ENCODE measurements around the gene RXFP4.
A peak's percentile ranks its signal among the peaks of the same experiment; 100 is the strongest.
"Not testable (repeated sequence)": the region's sequence is repeated elsewhere in the genome, so short reads cannot be mapped to it uniquely, and the experiment has no call there.

RXFP4 gene

GRCh38 chr1:155940993-155941844 lies at the start of gene RXFP4:
TSS of gene RXFP4 (plus strand) at chr1:155941638. CDS start at chr1:155941710, 72 bp downstream.
- no peak for DNase-seq

GRCh38 chr1:155892796-155893195 lies 48.6 kb upstream of the RXFP4 start:
- no peak for DNase-seq

GRCh38 chr1:155893389-155894142 lies 47.9 kb upstream of the RXFP4 start:
- DNase-seq: peak; percentile 5

GRCh38 chr1:155895617-155896016 lies 45.8 kb upstream of the RXFP4 start:
- not testable (repeated sequence) for DNase-seq

GRCh38 chr1:155896476-155896875 lies 45.0 kb upstream of the RXFP4 start:
- not testable (repeated sequence) for DNase-seq

- DNase-seq: no peak
Measured at GRCh38 chr1:155897746-155898145, 43.7 kb upstream of the RXFP4 start.

- no peak for DNase-seq
Measured at GRCh38 chr1:155898888-155899287, 42.5 kb upstream of the RXFP4 start.

GRCh38 chr1:155899683-155900082 lies 41.8 kb upstream of the RXFP4 start:
- no peak for DNase-seq

GRCh38 chr1:155900161-155900560 lies 41.3 kb upstream of the RXFP4 start:
- no peak for DNase-seq

GRCh38 chr1:155904261-155904660 lies 37.2 kb upstream of the RXFP4 start:
- no peak for DNase-seq

GRCh38 chr1:155909894-155910293 lies 31.5 kb upstream of the RXFP4 start:
- DNase-seq: no peak

- no peak for DNase-seq
Measured at GRCh38 chr1:155910621-155911121, 30.8 kb upstream of the RXFP4 start.

- peak; percentile 86 for DNase-seq
Measured at GRCh38 chr1:155911156-155912055, 30.0 kb upstream of the RXFP4 start, which contains the start of gene RIT1. TSS of gene RIT1 (minus strand) at chr1:155911349. CDS start at chr1:155910761, 588 bp downstream.

- no peak for DNase-seq
Measured at GRCh38 chr1:155912056-155912536, 29.3 kb upstream of the RXFP4 start.

GRCh38 chr1:155913969-155914757 lies 27.3 kb upstream of the RXFP4 start:
- DNase-seq: no peak

GRCh38 chr1:155918660-155919059 lies 22.8 kb upstream of the RXFP4 start:
- DNase-seq: no peak

- DNase-seq: no peak
Measured at GRCh38 chr1:155919801-155920200, 21.6 kb upstream of the RXFP4 start.

- DNase-seq: no peak
Measured at GRCh38 chr1:155920717-155921116, 20.7 kb upstream of the RXFP4 start.

GRCh38 chr1:155925506-155925905 lies 15.9 kb upstream of the RXFP4 start:
- DNase-seq: no peak

GRCh38 chr1:155929057-155929456 lies 12.4 kb upstream of the RXFP4 start:
- no peak for DNase-seq

- DNase-seq: not testable (repeated sequence)
Measured at GRCh38 chr1:155930725-155931124, 10.7 kb upstream of the RXFP4 start.
